ENCODE results near the gene BOLA2B. TPM values are rescaled to one million over a fixed set of nuclear protein-coding genes. Genes with fewer than 3 reads are reported as not detected.

The BOLA2B gene
- polyA plus RNA-seq, 4 donors, result 25.8 to 48.3 (median 30.7) TPM

GRCh38 chr16:30145657-30146056 lies 47.8 kb downstream of the BOLA2B start:
- DNase-seq (ENCODE audit: low read depth in 4 of 4, low spot score in 2 of 4), result no peak

GRCh38 chr16:30144917-30145316 lies 48.5 kb downstream of the BOLA2B start:
- DNase-seq (ENCODE audit: low read depth in 4 of 4, low spot score in 2 of 4), result no peak

- no peak for DNase-seq (ENCODE audit: low read depth in 4 of 4, low spot score in 2 of 4)
These were observed 49.4 kb downstream of the BOLA2B start for GRCh38 chr16:30144017-30144416.

DNA sequence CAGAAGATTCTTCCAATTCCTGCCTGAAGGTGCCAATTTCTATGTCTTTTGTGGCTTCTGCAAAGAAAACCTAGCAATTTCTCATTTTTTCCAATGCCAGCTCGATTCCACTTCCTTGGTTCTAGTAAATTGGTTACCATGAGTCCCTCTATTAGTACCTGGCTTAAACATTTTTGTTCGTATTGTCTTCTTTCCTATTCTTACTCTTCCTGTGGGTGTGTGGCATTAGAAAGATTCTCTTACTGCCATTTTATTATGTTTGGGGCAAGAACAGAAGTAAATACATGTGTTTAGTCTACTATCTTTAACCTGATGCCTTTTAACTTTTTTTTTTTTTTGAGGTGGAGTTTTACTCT lies 50.1 kb downstream of the BOLA2B start:
- no peak for DNase-seq (ENCODE audit: low read depth in 4 of 4, low spot score in 2 of 4)

Other genes with a start within 250 kb of the BOLA2B start
- 100 to 1,000 TPM; 104 to 134 (median 113) TPM for gene TMEM219, start 231.6 kb downstream of the BOLA2B start, polyA plus RNA-seq (ENCODE audit: insufficient read length in 4 of 4)
- 10 to 100 TPM; 35.4 to 60.5 (median 52.2) TPM for gene TAOK2, start 219.8 kb downstream of the BOLA2B start, polyA plus RNA-seq (ENCODE audit: insufficient read length in 4 of 4)
- gene HIRIP3, start 198.0 kb downstream of the BOLA2B start, polyA plus RNA-seq (ENCODE audit: insufficient read length in 4 of 4), result 10 to 100 TPM; 17.3 to 21.9 (median 19.8) TPM
- gene INO80E, start 197.4 kb downstream of the BOLA2B start, polyA plus RNA-seq (ENCODE audit: insufficient read length in 4 of 4), result 10 to 100 TPM; 36.3 to 70.3 (median 55.2) TPM
- 1 to 10 TPM; 1.4 to 4.8 (median 3.7) TPM for gene DOC2A, start 182.6 kb downstream of the BOLA2B start, polyA plus RNA-seq (ENCODE audit: insufficient read length in 4 of 4)
- gene C16orf92, start 170.5 kb downstream of the BOLA2B start, polyA plus RNA-seq (ENCODE audit: insufficient read length in 4 of 4), result not detected
- 1 to 10 TPM in 3 of 4 donors, under 1 TPM in 1; 0.90 to 1.8 (median 1.3) TPM for gene TLCD3B, start 162.4 kb downstream of the BOLA2B start, polyA plus RNA-seq (ENCODE audit: insufficient read length in 4 of 4)
- 100 to 1,000 TPM; 469 to 648 (median 516) TPM for gene ALDOA, start 127.9 kb downstream of the BOLA2B start, polyA plus RNA-seq (ENCODE audit: insufficient read length in 4 of 4)
- gene PPP4C, start 117.7 kb downstream of the BOLA2B start, polyA plus RNA-seq (ENCODE audit: insufficient read length in 4 of 4), result 100 to 1,000 TPM in 3 of 4 donors, 10 to 100 TPM in 1; 84.6 to 114 (median 105) TPM
- 1 to 10 TPM in 3 of 4 donors, under 1 TPM in 1; 0.93 to 2.4 (median 1.7) TPM for gene TBX6, start 101.7 kb downstream of the BOLA2B start, polyA plus RNA-seq (ENCODE audit: insufficient read length in 4 of 4)
- gene YPEL3, start 97.5 kb downstream of the BOLA2B start, polyA plus RNA-seq (ENCODE audit: insufficient read length in 4 of 4), result 10 to 100 TPM; 44.5 to 78.0 (median 68.7) TPM
- 10 to 100 TPM in 3 of 4 donors, 1 to 10 TPM in 1; 9.8 to 17.5 (median 12.8) TPM for gene GDPD3, start 80.1 kb downstream of the BOLA2B start, polyA plus RNA-seq (ENCODE audit: insufficient read length in 4 of 4)
- 100 to 1,000 TPM in 1 of 4 donors, 10 to 100 TPM in 3; 80.6 to 100 (median 87.3) TPM for gene MAPK3, start 70.4 kb downstream of the BOLA2B start, polyA plus RNA-seq (ENCODE audit: insufficient read length in 4 of 4)
- 10 to 100 TPM in 2 of 4 donors, 1 to 10 TPM in 2; 7.6 to 15.3 (median 11.2) TPM for gene CORO1A, start 10.1 kb downstream of the BOLA2B start, polyA plus RNA-seq (ENCODE audit: insufficient read length in 4 of 4)
- 10 to 100 TPM; 16.4 to 38.3 (median 30.9) TPM for gene SLX1A, start 209 bp upstream of the BOLA2B start, polyA plus RNA-seq (ENCODE audit: insufficient read length in 4 of 4)
- 10 to 100 TPM in 3 of 4 donors, 1 to 10 TPM in 1; 2.9 to 16.8 (median 14.2) TPM for gene SULT1A3, start 5.6 kb upstream of the BOLA2B start, polyA plus RNA-seq (ENCODE audit: insufficient read length in 4 of 4)
- 10 to 100 TPM in 2 of 4 donors, 1 to 10 TPM in 2; 2.1 to 29.1 (median 10.9) TPM for gene NPIPB13, start 54.8 kb upstream of the BOLA2B start, polyA plus RNA-seq (ENCODE audit: insufficient read length in 4 of 4)
- 10 to 100 TPM; 55.4 to 65.2 (median 61.0) TPM for gene CD2BP2, start 161.6 kb upstream of the BOLA2B start, polyA plus RNA-seq (ENCODE audit: insufficient read length in 4 of 4)
- 10 to 100 TPM; 28.5 to 46.7 (median 39.8) TPM for gene TBC1D10B, start 176.8 kb upstream of the BOLA2B start, polyA plus RNA-seq (ENCODE audit: insufficient read length in 4 of 4)
- gene MYL11, start 181.1 kb upstream of the BOLA2B start, polyA plus RNA-seq (ENCODE audit: insufficient read length in 4 of 4), result 1 to 10 TPM in 1 of 4 donors, under 1 TPM in 3; 0.51 to 1.6 (median 0.62) TPM
- 1 to 10 TPM; 1.5 to 3.6 (median 2.8) TPM for gene SEPTIN1, start 188.9 kb upstream of the BOLA2B start, polyA plus RNA-seq (ENCODE audit: insufficient read length in 4 of 4)
- gene ZNF48, start 201.8 kb upstream of the BOLA2B start, polyA plus RNA-seq (ENCODE audit: insufficient read length in 4 of 4), result 10 to 100 TPM; 11.7 to 17.5 (median 13.7) TPM
- 10 to 100 TPM in 1 of 4 donors, 1 to 10 TPM in 3; 5.5 to 12.5 (median 6.9) TPM for gene ZNF771, start 213.9 kb upstream of the BOLA2B start, polyA plus RNA-seq (ENCODE audit: insufficient read length in 4 of 4)
- 10 to 100 TPM; 44.1 to 64.1 (median 48.8) TPM for gene DCTPP1, start 236.4 kb upstream of the BOLA2B start, polyA plus RNA-seq (ENCODE audit: insufficient read length in 4 of 4)

All from left renal cortex interstitium (tissue), 4 donors.